Measurements from ENCODE around the gene KCNA3. TPM values are rescaled to one million over a fixed set of nuclear protein-coding genes. Genes with fewer than 3 reads are reported as not detected.

KCNA3 gene
- total RNA-seq, 6 experiments from 2014 or later = not detected

- no peak for TF ChIP-seq CTCF (IDR thresholded peaks at IDR 0.05)
- Mint-ChIP-seq H3K36me3 (ENCODE audit: low read depth) (no peaks in the 10 kb centered on the region), H3K27ac (no peak overlapping the region), H3K4me3 (no peak overlapping the region), H3K27me3 (ENCODE audit: insufficient read depth) (peaks cover 9% of the 10 kb centered on the region), H3K9me3 (no peaks in the 10 kb centered on the region), H3K4me1 (ENCODE audit: low read depth) (no peaks in the 10 kb centered on the region; the same call in 1 of the 2 replicates)
- no peak for DNase-seq
Observed at GRCh38 chr1:110631836-110632620, 42.7 kb downstream of the KCNA3 start.

DNA sequence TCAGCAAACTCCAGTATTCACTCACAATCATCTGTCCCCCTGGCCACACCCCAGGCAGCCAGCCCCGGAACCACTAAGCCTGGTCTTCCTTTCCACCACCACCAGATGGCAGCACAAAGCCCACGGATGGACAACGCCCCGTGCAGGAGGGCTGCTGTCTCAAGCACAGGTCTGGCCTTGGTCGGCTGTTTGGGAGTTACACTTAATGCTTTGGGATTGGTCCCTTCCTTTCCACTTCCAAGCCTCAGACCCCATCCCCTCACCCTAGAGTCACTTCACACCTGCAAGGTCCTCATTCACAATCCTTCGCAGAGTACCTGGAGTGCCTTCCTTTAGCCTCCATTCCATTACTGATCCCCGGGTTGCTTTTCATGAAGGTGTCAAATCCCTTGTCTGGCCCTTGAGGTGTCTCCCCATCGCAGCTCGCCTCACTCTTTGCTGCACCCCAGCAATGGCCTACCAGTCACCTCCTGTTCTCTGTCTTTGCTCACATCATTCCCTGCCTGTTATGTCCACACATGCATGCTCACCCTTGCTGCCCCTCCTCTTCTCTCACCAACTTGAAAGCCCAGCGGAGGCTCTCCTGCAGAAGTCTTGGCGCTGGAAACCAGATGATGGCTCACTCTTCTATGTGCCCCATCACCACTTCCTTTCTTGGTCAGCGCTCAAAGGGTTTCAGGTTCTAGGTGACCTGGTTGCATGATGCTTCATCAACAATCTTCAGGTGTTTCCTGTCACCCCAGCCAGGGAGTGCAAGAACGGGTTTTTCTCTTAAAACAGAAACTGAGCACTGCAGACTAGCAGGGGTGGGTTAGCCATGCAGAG is 43.7 kb downstream of the KCNA3 start:
- H3K27ac Mint-ChIP-seq = no peak overlapping the region
- no peaks in the 10 kb centered on the region; the same call in 1 of the 2 replicates for H3K4me1 Mint-ChIP-seq (ENCODE audit: low read depth)
- peaks cover 13% of the 10 kb centered on the region for H3K27me3 Mint-ChIP-seq (ENCODE audit: insufficient read depth)
- TF ChIP-seq CTCF (IDR thresholded peaks at IDR 0.05) = peak; percentile 91
- no peaks in the 10 kb centered on the region for H3K9me3 Mint-ChIP-seq
- peak; percentile 44 for DNase-seq
- no peaks in the 10 kb centered on the region for H3K36me3 Mint-ChIP-seq (ENCODE audit: low read depth)
- H3K4me3 Mint-ChIP-seq = no peak overlapping the region

GRCh38 chr1:110628323-110629105 is 46.2 kb downstream of the KCNA3 start:
- H3K27ac Mint-ChIP-seq = no peak overlapping the region

GRCh38 chr1:110627764-110628163 is 47.0 kb downstream of the KCNA3 start:
- no peaks in the 10 kb centered on the region for H3K9me3 Mint-ChIP-seq
- no peaks in the 10 kb centered on the region for H3K36me3 Mint-ChIP-seq (ENCODE audit: low read depth)
- no peak overlapping the region for H3K4me3 Mint-ChIP-seq
- H3K4me1 Mint-ChIP-seq (ENCODE audit: low read depth) = no peaks in the 10 kb centered on the region
- no peak overlapping the region for H3K27ac Mint-ChIP-seq
- no peak for TF ChIP-seq CTCF (IDR thresholded peaks at IDR 0.05)
- H3K27me3 Mint-ChIP-seq (ENCODE audit: insufficient read depth) = peaks cover 10% of the 10 kb centered on the region
- DNase-seq = no peak

More at GRCh38 chr1:110628323-110629105, 46.2 kb downstream of the KCNA3 start:
- no peak for TF ChIP-seq CTCF (IDR thresholded peaks at IDR 0.05)
- H3K4me1 Mint-ChIP-seq (ENCODE audit: low read depth) = no peaks in the 10 kb centered on the region
- no peaks in the 10 kb centered on the region for H3K9me3 Mint-ChIP-seq
- no peaks in the 10 kb centered on the region for H3K36me3 Mint-ChIP-seq (ENCODE audit: low read depth)
- DNase-seq = no peak
- H3K27me3 Mint-ChIP-seq (ENCODE audit: insufficient read depth) = peaks cover 9% of the 10 kb centered on the region
- no peak overlapping the region for H3K4me3 Mint-ChIP-seq

- no peaks in the 10 kb centered on the region for H3K9me3 Mint-ChIP-seq
- no peaks in the 10 kb centered on the region for H3K4me1 Mint-ChIP-seq (ENCODE audit: low read depth)
- H3K4me3 Mint-ChIP-seq = no peak overlapping the region
- peaks cover 10% of the 10 kb centered on the region for H3K27me3 Mint-ChIP-seq (ENCODE audit: insufficient read depth)
- H3K27ac Mint-ChIP-seq = no peak overlapping the region
- no peak for TF ChIP-seq CTCF (IDR thresholded peaks at IDR 0.05)
- no peak for DNase-seq
- H3K36me3 Mint-ChIP-seq (ENCODE audit: low read depth) = no peaks in the 10 kb centered on the region
Observed at GRCh38 chr1:110626889-110627288, 47.9 kb downstream of the KCNA3 start.

Data from HFFc6 (cell line).